ENCODE measurements around the gene MECP2. TPM values are rescaled to one million over a fixed set of nuclear protein-coding genes. Genes with fewer than 3 reads are reported as not detected.
"Not testable (repeated sequence)": the region's sequence is repeated elsewhere in the genome, so short reads cannot be mapped to it uniquely, and the experiment has no call there.

MECP2 gene
- 10 to 100 TPM; 22.1 to 53.1 (median 37.8) TPM for total RNA-seq

DNA sequence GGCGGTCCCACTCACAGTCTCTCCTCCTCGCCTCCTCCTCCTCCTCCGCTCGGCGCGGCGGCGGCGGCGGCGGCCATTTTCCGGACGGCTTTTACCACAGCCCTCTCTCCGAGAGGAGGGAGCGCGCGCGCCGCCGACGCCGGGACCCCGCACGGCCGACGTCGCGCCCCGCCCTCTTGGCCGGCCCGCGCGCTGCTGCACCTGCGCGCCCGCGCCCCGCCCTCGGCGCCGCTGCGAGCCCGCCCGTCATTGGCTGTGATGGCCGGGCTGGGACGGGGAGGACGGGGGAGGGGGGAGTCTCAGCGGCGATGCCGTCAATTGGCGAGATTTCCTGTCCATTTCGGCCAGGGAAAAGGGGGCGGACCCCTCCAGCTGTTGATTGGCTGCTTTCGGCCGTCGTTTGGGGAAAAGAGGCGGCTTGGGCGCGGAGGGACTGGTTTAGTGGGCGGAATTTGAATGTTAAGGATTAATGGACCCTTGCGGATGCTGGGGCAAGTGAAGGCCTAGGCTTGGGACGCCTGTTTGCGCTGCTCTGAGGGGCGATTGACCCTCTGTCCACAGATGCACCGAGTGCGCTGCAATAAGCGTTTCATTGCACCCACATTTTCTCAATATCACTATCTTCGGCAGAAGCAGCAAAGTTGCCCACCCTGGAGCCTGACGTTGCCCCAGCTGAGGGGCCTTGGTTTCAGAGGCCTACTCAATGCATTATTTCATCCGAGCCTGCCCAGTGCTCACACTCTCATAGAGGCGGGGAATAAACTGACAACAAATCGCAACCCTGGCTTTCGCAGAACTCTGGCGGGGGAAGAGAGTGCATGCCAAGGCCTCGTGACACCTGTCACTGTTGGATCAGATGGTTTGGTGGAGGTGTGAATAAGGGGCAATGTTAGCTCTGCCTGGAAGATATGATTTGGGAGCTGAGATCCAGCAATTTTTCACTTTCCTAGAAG lies at the start of gene MECP2:
MECP2 (minus strand) TSS at position 129 of the 953 bp plus-strand sequence.
- peak; percentile 94 for DNase-seq
- in situ Hi-C loops (cut with MboI; ENCODE audit: low pct_ligation_motif_present in 1 of 4, low pct_unique_long_range_greater_than_20kb in 1 of 4, low sequenced_read_pairs in 3 of 4) = no loop called here

DNA sequence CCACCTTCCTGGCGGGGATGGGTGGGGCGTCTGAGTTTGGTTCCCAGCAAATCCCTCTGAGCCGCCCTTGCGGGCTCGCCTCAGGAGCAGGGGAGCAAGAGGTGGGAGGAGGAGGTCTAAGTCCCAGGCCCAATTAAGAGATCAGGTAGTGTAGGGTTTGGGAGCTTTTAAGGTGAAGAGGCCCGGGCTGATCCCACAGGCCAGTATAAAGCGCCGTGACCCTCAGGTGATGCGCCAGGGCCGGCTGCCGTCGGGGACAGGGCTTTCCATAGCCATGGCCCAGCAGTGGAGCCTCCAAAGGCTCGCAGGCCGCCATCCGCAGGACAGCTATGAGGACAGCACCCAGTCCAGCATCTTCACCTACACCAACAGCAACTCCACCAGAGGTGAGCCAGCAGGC lies 46.5 kb upstream of the MECP2 start, which contains the start of gene OPN1LW:
OPN1LW (plus strand) TSS at position 234 of the 400 bp plus-strand sequence; CDS start at position 275, 41 bp downstream.
- H3K4me1 ChIP-seq; DNase-seq; H3K36me3 ChIP-seq; H3K27me3 ChIP-seq; H3K4me3 ChIP-seq; H3K27ac ChIP-seq; H3K9me3 ChIP-seq; intact Hi-C loops (cut with DNase I; ENCODE audit: low total_unique reads); in situ Hi-C loops (cut with MboI; ENCODE audit: low pct_ligation_motif_present in 1 of 4, low pct_unique_long_range_greater_than_20kb in 1 of 4, low sequenced_read_pairs in 3 of 4): not testable (repeated sequence)
- WGBS, 2 donors (ENCODE audit: low coverage in 1 of 2) = 95% methylated on average over 12 of the region's 15 CpGs; no CpG with 5 or more reads in 1 of the 2 donors

More for the DNA sequence above, at the start of gene MECP2:
- WGBS, 2 donors (ENCODE audit: low coverage in 1 of 2) = 53% methylated on average over 68 of the region's 75 CpGs; no CpG with 5 or more reads in 1 of the 2 donors
- Histone ChIP-seq H3K36me3 (no peaks in the 10 kb centered on the region), H3K4me1 (peaks cover 0 to 29% (median 7%) of the 10 kb centered on the region in 4 donors), H3K27ac (peak within 1 kb of the TSS; percentile 93 to 99 (median 98)), H3K9me3 (no peaks in the 10 kb centered on the region), H3K27me3 (no peaks in the 10 kb centered on the region), H3K4me3 (peak within 1 kb of the TSS; percentile 80 to 94 (median 84))
- intact Hi-C loops (cut with DNase I; ENCODE audit: low total_unique reads) = no loop called here
- TF ChIP-seq, protein P1, sequence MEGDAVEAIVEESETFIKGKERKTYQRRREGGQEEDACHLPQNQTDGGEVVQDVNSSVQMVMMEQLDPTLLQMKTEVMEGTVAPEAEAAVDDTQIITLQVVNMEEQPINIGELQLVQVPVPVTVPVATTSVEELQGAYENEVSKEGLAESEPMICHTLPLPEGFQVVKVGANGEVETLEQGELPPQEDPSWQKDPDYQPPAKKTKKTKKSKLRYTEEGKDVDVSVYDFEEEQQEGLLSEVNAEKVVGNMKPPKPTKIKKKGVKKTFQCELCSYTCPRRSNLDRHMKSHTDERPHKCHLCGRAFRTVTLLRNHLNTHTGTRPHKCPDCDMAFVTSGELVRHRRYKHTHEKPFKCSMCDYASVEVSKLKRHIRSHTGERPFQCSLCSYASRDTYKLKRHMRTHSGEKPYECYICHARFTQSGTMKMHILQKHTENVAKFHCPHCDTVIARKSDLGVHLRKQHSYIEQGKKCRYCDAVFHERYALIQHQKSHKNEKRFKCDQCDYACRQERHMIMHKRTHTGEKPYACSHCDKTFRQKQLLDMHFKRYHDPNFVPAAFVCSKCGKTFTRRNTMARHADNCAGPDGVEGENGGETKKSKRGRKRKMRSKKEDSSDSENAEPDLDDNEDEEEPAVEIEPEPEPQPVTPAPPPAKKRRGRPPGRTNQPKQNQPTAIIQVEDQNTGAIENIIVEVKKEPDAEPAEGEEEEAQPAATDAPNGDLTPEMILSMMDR (IDR thresholded peaks at IDR 0.05) = no peak
- TF ChIP-seq POLR2A (IDR thresholded peaks at IDR 0.05) (no peak), POLR2AphosphoS5 (IDR thresholded peaks at IDR 0.05) (peak in 2 of 3 donors; percentile 37 to 57)

DNA sequence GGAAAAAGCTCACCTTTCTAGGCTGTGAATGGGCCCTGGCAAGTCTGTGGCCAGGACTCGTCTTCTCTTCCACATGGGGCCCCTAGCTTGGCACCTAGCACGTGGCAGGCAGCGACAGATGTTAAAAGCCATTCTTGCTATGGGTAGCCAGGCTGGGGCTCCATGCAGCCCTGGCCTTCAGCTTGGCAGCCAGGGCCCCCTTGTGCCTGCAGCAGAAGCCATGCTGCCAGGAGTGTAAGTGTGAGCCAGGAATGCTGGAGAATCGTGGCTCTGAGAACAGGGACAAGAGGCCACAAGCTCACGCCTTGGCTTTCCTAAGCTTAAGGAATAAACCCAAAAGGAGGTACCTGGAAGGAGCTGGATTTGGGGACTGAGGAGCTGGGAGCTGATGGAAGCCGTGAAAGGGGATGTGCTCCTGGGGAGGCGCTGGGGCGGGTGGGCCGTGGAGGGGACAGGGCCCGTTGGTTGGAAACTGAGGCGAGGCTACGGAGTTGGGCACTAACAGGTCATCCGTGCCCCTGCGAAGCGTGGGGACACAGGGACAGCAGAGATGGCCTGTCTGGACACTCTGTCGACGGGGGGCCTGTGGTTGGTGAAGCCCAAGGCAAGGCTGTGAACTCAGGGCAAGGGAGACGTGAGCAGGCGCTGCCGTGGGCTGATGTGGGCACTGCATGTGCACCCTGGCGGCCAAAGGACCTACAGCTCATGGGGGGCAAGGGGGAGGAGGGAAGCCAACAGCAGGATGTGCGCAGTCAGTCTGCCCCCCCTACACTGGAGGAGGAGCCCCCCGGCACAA lies 45.6 kb upstream of the MECP2 start:
- Histone ChIP-seq H3K27ac (no peak overlapping the region), H3K4me1 (no peaks in the 10 kb centered on the region), H3K9me3 (no peaks in the 10 kb centered on the region), H3K36me3 (no peaks in the 10 kb centered on the region), H3K4me3 (no peak overlapping the region), H3K27me3 (no peaks in the 10 kb centered on the region)
- in situ Hi-C loops (cut with MboI; ENCODE audit: low pct_ligation_motif_present in 1 of 4, low pct_unique_long_range_greater_than_20kb in 1 of 4, low sequenced_read_pairs in 3 of 4) (no loop called here), intact Hi-C loops (cut with DNase I; ENCODE audit: low total_unique reads) (no loop called here)
- DNase-seq = no peak
- TF ChIP-seq POLR2A (IDR thresholded peaks at IDR 0.05) (no peak), POLR2AphosphoS5 (IDR thresholded peaks at IDR 0.05) (no peak), EP300 (IDR thresholded peaks at IDR 0.05; ENCODE audit: low read depth) (no peak)
- TF ChIP-seq, protein P1 (IDR thresholded peaks at IDR 0.05) = no peak
- 82 to 93% methylated on average over 3 to 23 of the region's 23 CpGs for WGBS, 2 donors (ENCODE audit: low coverage in 1 of 2)

DNA sequence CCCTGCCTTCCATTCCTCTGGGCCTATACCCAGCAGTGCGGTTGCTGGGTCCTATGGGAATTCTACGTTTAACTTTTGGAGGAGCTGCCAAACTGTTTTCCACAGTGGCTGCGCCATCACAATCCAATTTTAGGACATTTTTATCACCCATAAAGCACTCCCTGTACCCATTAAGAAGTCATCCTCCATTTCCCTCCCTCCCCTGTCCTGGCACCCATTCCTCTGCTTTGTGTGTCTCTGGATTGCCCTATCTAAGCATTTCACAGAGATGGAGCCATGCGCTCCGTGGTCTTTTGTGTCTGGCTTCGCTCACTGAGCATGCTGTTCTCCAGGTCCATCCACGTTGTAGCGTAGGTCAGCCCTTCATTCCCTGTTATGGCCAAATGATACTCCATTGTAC lies 44.9 kb upstream of the MECP2 start:
- no peaks in the 10 kb centered on the region for H3K27me3 ChIP-seq
- intact Hi-C loops (cut with DNase I; ENCODE audit: low total_unique reads) = no loop called here
- no peak overlapping the region for H3K4me3 ChIP-seq
- in situ Hi-C loops (cut with MboI; ENCODE audit: low pct_ligation_motif_present in 1 of 4, low pct_unique_long_range_greater_than_20kb in 1 of 4, low sequenced_read_pairs in 3 of 4) = no loop called here
- TF ChIP-seq EP300 (IDR thresholded peaks at IDR 0.05; ENCODE audit: low read depth) (no peak), POLR2A (IDR thresholded peaks at IDR 0.05) (no peak), POLR2AphosphoS5 (IDR thresholded peaks at IDR 0.05) (no peak)
- TF ChIP-seq, protein P1 (IDR thresholded peaks at IDR 0.05) = no peak
- no peaks in the 10 kb centered on the region for H3K4me1 ChIP-seq
- no peak for DNase-seq
- no peak overlapping the region for H3K27ac ChIP-seq
- WGBS, 2 donors (ENCODE audit: low coverage in 1 of 2) = 89% methylated on average over 8 of the region's 8 CpGs; no CpG with 5 or more reads in 1 of the 2 donors
- no peaks in the 10 kb centered on the region for H3K36me3 ChIP-seq
- H3K9me3 ChIP-seq = no peaks in the 10 kb centered on the region
